OCI-LY3 (cell line): ENCODE data around the gene COL8A2.

Source experiments
- H2AFZ ChIP-seq: fragments of 200-600, 300-600 bp; shearing (Covaris generic); 2 replicates; pipeline ENCODE4 v1.6.0; 2014; ENCODE audit warnings: antibody characterized with exemption, low read depth, low read length
- H3K27ac ChIP-seq: fragments of 200-600, 300-600 bp; sonication (generic); 2 replicates; pipeline ENCODE4 v1.5.1; 2014; ENCODE audit warnings: mild to moderate bottlenecking, low read length, moderate library complexity, mixed read lengths
- H3K27me3 ChIP-seq: fragments of 200-600, 300-600 bp; sonication (generic); 2 replicates; pipeline ENCODE4 v1.6.1; 2014; ENCODE audit warnings: low read depth, low read length, mixed read lengths
- H3K36me3 ChIP-seq: fragments of 200-600, 300-600 bp; sonication (generic); replicated peaks from 2 replicates; pipeline ENCODE3; 2014; ENCODE audit warnings: low read depth, low read length, mixed read lengths
- H3K4me1 ChIP-seq: fragments of 300-600, 200-600 bp; sonication (generic); 2 replicates; pipeline ENCODE4 v1.6.1; 2014; ENCODE audit warnings: low read length, mixed read lengths
- H3K4me2 ChIP-seq: fragments of 200-600, 300-600 bp; sonication (generic); 2 replicates; pipeline ENCODE4 v1.6.1; 2014; ENCODE audit warnings: low read length, mixed read lengths
- H3K4me3 ChIP-seq: fragments of 300-600, 200-600 bp; sonication (generic); 2 replicates; pipeline ENCODE4 v1.5.1; 2014; ENCODE audit warnings: antibody characterized with exemption, mild to moderate bottlenecking, low read length, moderate library complexity
- H3K79me2 ChIP-seq: fragments of 300-600, 200-600 bp; shearing (Covaris generic); 2 replicates; pipeline ENCODE4 v1.6.1; 2014; ENCODE audit warnings: mild to moderate bottlenecking, low read length, mixed read lengths
- H3K9ac ChIP-seq: fragments of 300-600, 200-600 bp; shearing (Covaris generic); 2 replicates; pipeline ENCODE4 v1.6.0; 2014; ENCODE audit warnings: mild to moderate bottlenecking, low read length, moderate library complexity
- H3K9me3 ChIP-seq: fragments of 200-600, 300-600 bp; shearing (Covaris generic); 2 replicates; pipeline ENCODE4 v1.6.1; 2014; ENCODE audit warnings: low read length, mixed read lengths; ENCODE audit not compliant: insufficient read depth
- H4K20me1 ChIP-seq: fragments of 200-600, 300-600 bp; sonication (generic); 2 replicates; pipeline ENCODE4 v1.6.1; 2016; ENCODE audit warnings: low read length, mixed read lengths; ENCODE audit not compliant: insufficient read depth
- CTCF ChIP-seq: fragments of 200-600, 300-600 bp; sonication (generic); IDR thresholded peaks from 2 replicates; pipeline ENCODE4 v1.5.1; 2014; ENCODE audit warnings: antibody characterized with exemption, low read length, low read depth
- EZH2phosphoT487 ChIP-seq: fragments of 200-600 bp; shearing (Covaris generic); IDR thresholded peaks from 2 replicates; pipeline ENCODE4 v1.6.1; 2018; ENCODE audit warnings: antibody characterized with exemption, mixed run types, low read depth

COL8A2 gene

GRCh38 chr1:36051821-36052220 is 73.2 kb downstream of the COL8A2 start:
- H3K4me1 ChIP-seq: no peaks in the 10 kb centered on the region
- TF ChIP-seq EZH2phosphoT487 (no peak), CTCF (no peak)
- no peaks in the 10 kb centered on the region for H3K36me3 ChIP-seq
- H2AFZ ChIP-seq: no peak overlapping the region
- no peak overlapping the region for H3K4me2 ChIP-seq
- no peaks in the 10 kb centered on the region for H4K20me1 ChIP-seq
- H3K9me3 ChIP-seq: no peaks in the 10 kb centered on the region
- H3K27me3 ChIP-seq: no peaks in the 10 kb centered on the region
- no peak overlapping the region for H3K27ac ChIP-seq
- H3K79me2 ChIP-seq: no peaks in the 10 kb centered on the region
- H3K4me3 ChIP-seq: no peak overlapping the region
- H3K9ac ChIP-seq: no peak overlapping the region
